Naive B cell (primary cell): ENCODE data around the gene YIF1B. TPM values are rescaled to one million over a fixed set of nuclear protein-coding genes. Genes with fewer than 3 reads are reported as not detected.

Source experiments
- ATAC-seq, 2 donors: fragments of 150-1000 bp; cut with Tn5 transposase; 2 replicates each; pipeline ENCODE4 v1.10.0; 2021; ENCODE audit warnings: low read depth in 2 of 2, mild to moderate bottlenecking in 2 of 2, moderate library complexity in 2 of 2
- DNase-seq: peaks from one replicate; pipeline ENCODE4 v3.0.0; 2022
- H3K27ac Mint-ChIP-seq, 6 donors: one replicate each; pipeline ENCODE4 v1.8.0; 2020 to 2022; ENCODE audit warnings: mild to moderate bottlenecking in 6 of 6, mixed read lengths in 6 of 6, moderate library complexity in 5 of 6, inconsistent platforms in 2 of 6
- H3K27me3 Mint-ChIP-seq, 3 donors: one replicate each; pipeline ENCODE4 v1.8.0; 2021 to 2022; ENCODE audit warnings: mixed read lengths in 3 of 3, mild to moderate bottlenecking in 1 of 3
- H3K36me3 Mint-ChIP-seq, 2 donors: one replicate each; pipeline ENCODE4 v1.8.0; 2020 to 2022; ENCODE audit warnings: mixed read lengths in 2 of 2, inconsistent platforms in 1 of 2, mild to moderate bottlenecking in 1 of 2
- H3K4me1 Mint-ChIP-seq, 3 donors: one replicate each; pipeline ENCODE4 v1.8.0; 2020 to 2022; ENCODE audit warnings: mixed read lengths in 3 of 3, inconsistent platforms in 1 of 3, mild to moderate bottlenecking in 1 of 3, moderate library complexity in 1 of 3
- H3K4me3 Mint-ChIP-seq, 8 donors: one replicate each; pipeline ENCODE4 v1.8.0; 2020 to 2022; ENCODE audit warnings: mild to moderate bottlenecking in 8 of 8, mixed read lengths in 8 of 8, moderate library complexity in 8 of 8, inconsistent platforms in 2 of 8
- H3K9me3 Mint-ChIP-seq, 7 donors: one replicate each; pipeline ENCODE4 v1.8.0; 2020 to 2022; ENCODE audit warnings: mixed read lengths in 7 of 7, mild to moderate bottlenecking in 5 of 7, inconsistent platforms in 2 of 7, moderate library complexity in 1 of 7
- polyA plus RNA-seq, 6 donors: library from polyadenylated mRNA; unstranded; fragments of 300-500 nt; fragmentation: Illumina TruSeq; gene quantifications; one replicate each; pipeline ENCODE4 v1.2.3, GENCODE V29; 2021; ENCODE audit warnings: low read depth in 6 of 6

The YIF1B gene
- polyA plus RNA-seq, 6 donors from 2014 or later, result 19.7 to 33.4 (median 23.2) TPM

DNA sequence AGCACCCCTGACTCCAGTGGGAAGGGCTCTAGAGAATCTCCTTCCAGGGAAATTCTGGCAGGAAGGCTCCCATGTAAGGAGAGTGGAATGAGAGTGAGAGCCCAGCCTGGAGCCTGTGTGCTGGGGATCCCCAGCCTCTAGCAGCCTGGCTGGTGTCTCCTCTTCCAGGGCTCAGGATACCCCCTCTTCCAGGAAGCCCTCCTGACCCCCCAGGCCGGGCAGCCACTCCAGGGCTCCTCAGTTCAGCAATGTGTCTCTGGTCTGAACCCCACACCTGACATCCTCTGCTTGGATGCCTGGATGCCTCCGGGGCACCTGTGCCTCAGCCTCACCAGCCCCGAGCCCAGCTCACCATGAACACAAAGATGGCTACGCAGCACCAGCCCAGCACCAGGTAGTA is 8.7 kb downstream of the YIF1B start:
- Mint-ChIP-seq H3K4me3 (no peak overlapping the region), H3K9me3 (peaks cover 0 to 8% (median 2%) of the 10 kb centered on the region in 7 donors), H3K36me3 (peaks cover 0 to 21% of the 10 kb centered on the region in 2 donors), H3K27ac (no peak overlapping the region), H3K4me1 (peaks cover 5 to 7% (median 5%) of the 10 kb centered on the region in 3 donors), H3K27me3 (no peaks in the 10 kb centered on the region)
- no peak for DNase-seq
- no peak for ATAC-seq

DNA sequence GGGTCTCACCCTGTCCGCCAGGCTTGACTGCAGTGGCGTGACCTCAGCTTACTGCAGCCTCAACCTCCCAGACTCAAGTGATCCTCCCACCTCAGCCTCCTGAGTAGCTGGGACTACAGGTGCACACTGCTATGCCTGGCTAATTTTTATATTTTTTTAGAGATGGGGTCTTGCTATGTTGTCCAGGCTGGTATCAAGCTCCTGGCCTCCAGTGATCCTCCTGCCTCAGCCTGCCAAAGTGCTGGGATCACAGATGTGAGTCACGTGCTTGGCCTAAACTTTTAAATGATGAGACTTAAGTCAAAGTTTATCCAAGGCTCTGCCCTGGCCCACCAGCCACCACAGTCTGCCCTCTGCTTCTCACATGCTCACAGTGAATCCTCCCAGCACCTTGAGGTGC is 9.5 kb downstream of the YIF1B start:
- peak overlapping the region in 1 of 6 donors; percentile 27 for H3K27ac Mint-ChIP-seq
- DNase-seq (no peak), ATAC-seq (no peak)
- peaks cover 3 to 7% (median 5%) of the 10 kb centered on the region in 3 donors for H3K4me1 Mint-ChIP-seq
- no peaks in the 10 kb centered on the region for H3K27me3 Mint-ChIP-seq
- peaks cover 0 to 8% (median 2%) of the 10 kb centered on the region in 7 donors for H3K9me3 Mint-ChIP-seq
- H3K4me3 Mint-ChIP-seq, result no peak overlapping the region
- peaks cover 0 to 21% of the 10 kb centered on the region in 2 donors for H3K36me3 Mint-ChIP-seq

DNA sequence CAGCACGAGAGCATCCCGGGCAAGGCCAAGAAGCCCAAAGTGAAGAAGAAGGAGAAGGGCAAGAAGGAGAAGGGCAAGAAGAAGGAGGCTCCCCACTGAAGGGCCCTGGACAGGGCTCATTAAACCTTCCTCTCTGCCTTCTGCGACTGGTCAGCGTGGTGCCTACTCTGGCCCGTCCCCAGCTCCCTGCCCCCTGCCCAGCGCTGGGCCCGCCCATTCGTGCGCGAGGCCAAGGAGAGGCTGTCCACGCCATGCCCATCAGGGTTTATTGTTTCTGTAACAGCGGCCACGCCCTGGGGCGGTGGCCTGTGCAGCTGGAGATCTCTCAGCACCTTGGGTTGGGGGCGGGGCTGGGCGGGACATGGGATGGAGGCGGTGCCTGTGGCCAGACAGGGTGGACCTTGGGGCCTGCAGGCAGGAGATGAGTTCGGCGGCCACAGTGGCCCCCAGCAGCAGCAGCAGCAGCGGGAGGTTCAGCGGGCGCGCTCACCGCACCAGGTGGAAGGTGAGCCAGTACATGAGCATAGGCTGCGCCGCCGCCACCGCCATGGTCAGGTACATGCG is 10.8 kb downstream of the YIF1B start:
- no peaks in the 10 kb centered on the region for H3K4me1 Mint-ChIP-seq
- H3K9me3 Mint-ChIP-seq, result peaks cover 0 to 4% (median 0%) of the 10 kb centered on the region in 7 donors
- ATAC-seq, result no peak
- DNase-seq, result no peak
- H3K36me3 Mint-ChIP-seq, result peaks cover 0 to 10% of the 10 kb centered on the region in 2 donors
- no peak overlapping the region for H3K4me3 Mint-ChIP-seq
- H3K27me3 Mint-ChIP-seq, result no peaks in the 10 kb centered on the region
- peak overlapping the region in 1 of 6 donors; percentile 11 for H3K27ac Mint-ChIP-seq

DNA sequence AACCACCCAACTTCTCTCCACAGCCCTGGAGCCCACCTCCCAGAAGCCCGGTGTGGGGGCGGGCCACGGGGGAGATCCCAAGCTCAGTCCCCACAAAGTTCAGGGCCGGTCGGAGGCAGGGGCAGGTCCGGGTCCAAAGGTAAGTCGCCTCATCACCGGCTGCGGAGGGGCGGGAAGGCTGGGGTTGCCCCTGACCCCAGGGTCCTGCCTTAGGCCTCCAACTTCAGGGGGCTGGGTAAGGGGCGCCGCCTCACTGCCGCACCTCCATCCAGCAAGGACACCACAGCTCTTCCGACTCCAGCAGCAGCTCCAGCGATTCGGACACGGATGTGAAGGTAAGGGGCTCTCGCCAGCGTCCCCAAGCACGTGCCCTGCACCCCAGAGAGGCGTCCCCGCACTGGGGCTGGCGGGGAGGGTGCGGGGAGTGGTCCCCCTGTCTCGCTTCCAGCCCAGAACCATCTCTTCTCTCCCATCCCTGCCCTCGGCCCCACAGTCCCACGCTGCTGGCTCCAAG is 11.3 kb downstream of the YIF1B start:
- Mint-ChIP-seq H3K4me3 (no peak overlapping the region), H3K9me3 (peaks cover 0 to 4% (median 0%) of the 10 kb centered on the region in 7 donors), H3K27ac (no peak overlapping the region), H3K36me3 (peaks cover 0 to 9% of the 10 kb centered on the region in 2 donors), H3K27me3 (no peaks in the 10 kb centered on the region), H3K4me1 (no peaks in the 10 kb centered on the region)
- DNase-seq (no peak), ATAC-seq (no peak)

DNA sequence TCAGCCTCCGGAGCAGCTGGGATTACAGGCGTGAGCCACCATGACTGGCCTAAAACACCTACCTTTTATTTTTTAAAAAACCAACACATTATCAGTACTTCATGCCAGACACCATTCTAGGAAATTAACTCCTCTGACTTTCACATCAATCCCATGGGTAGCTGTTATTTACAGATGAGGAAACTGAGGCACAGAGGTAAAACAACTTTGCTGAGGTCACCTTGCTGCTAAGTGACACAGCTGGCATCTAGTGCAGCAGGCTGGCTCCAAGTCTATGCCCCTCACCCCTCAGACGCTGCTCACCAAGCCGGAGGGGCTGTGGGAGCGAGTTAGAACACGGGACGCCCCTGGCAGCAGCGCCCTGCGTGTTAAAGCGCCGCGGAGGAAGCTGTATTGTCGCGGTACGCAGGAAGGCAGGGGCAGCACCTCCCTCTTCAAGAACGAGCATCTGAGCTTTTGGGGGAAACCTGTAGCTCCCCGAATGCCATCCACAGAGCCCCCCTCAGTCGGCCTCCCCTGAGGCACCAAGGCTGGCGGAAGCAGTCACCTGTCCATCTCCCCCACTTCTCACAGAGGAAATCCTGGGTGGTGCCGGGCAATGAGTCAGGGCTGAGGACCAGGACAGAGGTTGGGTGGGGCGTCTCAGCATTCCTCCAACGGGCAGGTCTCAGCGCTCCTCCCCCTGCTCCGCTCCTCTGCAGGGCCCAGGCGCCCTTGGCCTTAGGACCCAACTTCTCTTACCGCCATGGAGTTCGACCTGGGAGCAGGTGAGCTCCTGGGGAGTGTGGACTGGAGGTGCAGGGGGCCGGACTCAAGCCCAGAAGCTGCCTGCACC is 12.0 kb downstream of the YIF1B start, which contains the start of gene C19orf33:
Gene C19orf33, plus strand, starts transcription at position 735 of the 835 bp plus-strand sequence. Its CDS starts 11 bp downstream, at position 746.
- Mint-ChIP-seq H3K9me3 (peaks cover 0 to 4% (median 0%) of the 10 kb centered on the region in 7 donors), H3K4me3 (no peak within 1 kb of the TSS), H3K36me3 (peaks cover 0 to 9% of the 10 kb centered on the region in 2 donors), H3K27me3 (no peaks in the 10 kb centered on the region), H3K4me1 (peaks cover 0 to 2% (median 0%) of the 10 kb centered on the region in 3 donors), H3K27ac (peak within 1 kb of the TSS in 1 of 6 donors; percentile 11)
- ATAC-seq, result no peak
- DNase-seq, result no peak

DNA sequence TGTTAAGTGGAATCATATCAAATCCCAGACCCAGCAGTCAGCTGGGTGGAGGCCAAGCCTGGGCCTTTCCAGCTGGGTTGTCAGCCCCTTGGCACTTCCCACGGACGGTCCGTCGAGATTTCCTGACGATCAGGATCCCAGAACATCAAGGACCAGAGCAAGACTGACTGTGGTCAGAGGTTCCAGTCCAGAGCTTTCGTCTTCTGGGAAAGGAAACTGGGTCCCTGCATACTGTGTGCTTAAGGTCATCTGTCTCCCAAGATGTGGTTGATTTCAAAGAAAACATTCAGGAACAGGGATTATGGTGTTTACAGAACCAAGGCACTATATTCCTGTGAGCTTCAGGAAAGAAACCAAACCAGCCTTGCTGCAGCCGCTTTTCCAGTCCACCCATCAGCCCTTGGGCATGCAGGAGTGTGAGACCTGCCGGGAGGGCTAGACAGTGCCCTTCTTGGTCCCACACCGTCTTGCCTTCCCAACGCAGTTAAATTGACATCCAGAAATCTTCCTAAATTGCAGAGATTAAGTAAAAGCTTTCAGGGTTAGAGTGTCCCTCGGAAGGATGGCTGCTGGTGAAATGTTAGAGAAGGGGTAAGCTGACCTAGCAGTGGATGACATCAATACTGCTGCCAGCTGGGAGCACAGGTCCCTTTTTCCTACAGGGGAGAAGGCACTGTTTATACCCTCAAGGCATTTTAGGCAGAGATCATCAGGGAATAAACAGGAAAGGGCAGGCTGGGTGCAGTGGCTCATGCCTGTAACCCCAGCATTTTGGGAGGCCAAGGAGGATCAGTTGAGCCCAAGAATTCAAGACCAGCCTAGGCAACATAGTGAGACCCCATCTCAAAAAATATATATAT is 16.7 kb downstream of the YIF1B start:
- Mint-ChIP-seq H3K4me1 (peaks cover 0 to 2% (median 0%) of the 10 kb centered on the region in 3 donors), H3K27ac (peak overlapping the region in 1 of 6 donors; percentile 9), H3K27me3 (no peaks in the 10 kb centered on the region), H3K4me3 (no peak overlapping the region), H3K9me3 (peaks cover 0 to 4% (median 0%) of the 10 kb centered on the region in 7 donors), H3K36me3 (no peaks in the 10 kb centered on the region)
- DNase-seq (no peak), ATAC-seq (no peak)

DNA sequence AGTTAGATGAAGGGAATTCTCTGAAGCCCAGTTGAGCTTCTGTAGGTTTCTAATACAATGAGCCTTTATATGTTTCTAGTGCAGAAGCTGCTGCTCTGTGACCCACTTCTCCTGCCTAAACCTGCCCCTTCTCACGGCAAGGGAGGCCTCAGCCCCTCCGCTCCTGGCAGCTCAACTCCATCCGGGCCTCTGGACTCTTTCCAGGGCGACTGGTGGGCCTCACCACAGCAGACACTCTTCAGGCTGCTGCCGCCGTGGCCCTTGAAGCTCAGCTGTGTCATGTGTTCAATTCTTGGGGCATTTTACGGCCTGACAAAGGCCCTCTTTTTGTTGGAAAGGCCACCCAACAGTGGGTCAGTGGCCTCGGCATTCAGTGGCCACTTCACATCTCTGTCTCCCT is 21.7 kb downstream of the YIF1B start:
- Mint-ChIP-seq H3K27ac (no peak overlapping the region), H3K36me3 (peaks cover 0 to 6% of the 10 kb centered on the region in 2 donors), H3K27me3 (no peaks in the 10 kb centered on the region), H3K4me3 (no peak overlapping the region), H3K9me3 (no peaks in the 10 kb centered on the region), H3K4me1 (no peaks in the 10 kb centered on the region)
- ATAC-seq, result no peak
- no peak for DNase-seq

DNA sequence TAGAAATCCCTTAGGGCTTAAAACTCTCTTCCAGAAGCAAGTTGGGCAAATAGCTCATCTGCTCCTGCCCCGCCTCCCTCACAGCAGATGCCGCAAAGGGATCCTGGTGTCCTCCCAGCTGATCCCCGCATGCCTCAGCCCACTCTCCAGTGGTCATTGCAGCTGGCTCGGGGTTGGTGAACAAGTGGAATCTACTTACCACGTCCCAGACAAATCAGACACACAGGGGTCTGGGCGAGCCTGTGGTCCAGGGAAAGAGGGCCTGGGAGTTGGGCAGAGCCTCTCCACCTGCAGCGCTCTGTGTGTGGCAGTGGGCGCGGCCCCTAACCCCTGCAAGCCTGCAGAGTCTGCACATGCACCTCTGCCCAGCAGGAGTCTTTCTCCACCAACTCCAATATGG is 22.5 kb downstream of the YIF1B start:
- no peaks in the 10 kb centered on the region for H3K27me3 Mint-ChIP-seq
- no peak for DNase-seq
- peaks cover 0 to 6% of the 10 kb centered on the region in 2 donors for H3K36me3 Mint-ChIP-seq
- no peak overlapping the region for H3K4me3 Mint-ChIP-seq
- H3K9me3 Mint-ChIP-seq, result no peaks in the 10 kb centered on the region
- no peak overlapping the region for H3K27ac Mint-ChIP-seq
- ATAC-seq, result no peak
- H3K4me1 Mint-ChIP-seq, result no peaks in the 10 kb centered on the region

DNA sequence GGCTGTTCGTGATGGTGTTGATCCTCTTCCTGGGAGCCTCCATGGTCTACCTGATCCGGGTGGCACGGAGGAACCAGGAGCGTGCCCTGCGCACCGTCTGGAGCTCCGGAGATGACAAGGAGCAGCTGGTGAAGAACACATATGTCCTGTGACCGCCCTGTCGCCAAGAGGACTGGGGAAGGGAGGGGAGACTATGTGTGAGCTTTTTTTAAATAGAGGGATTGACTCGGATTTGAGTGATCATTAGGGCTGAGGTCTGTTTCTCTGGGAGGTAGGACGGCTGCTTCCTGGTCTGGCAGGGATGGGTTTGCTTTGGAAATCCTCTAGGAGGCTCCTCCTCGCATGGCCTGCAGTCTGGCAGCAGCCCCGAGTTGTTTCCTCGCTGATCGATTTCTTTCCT is 23.9 kb downstream of the YIF1B start:
- H3K4me3 Mint-ChIP-seq, result no peak overlapping the region
- no peaks in the 10 kb centered on the region for H3K9me3 Mint-ChIP-seq
- H3K36me3 Mint-ChIP-seq, result peaks cover 0 to 6% of the 10 kb centered on the region in 2 donors
- H3K27ac Mint-ChIP-seq, result peak overlapping the region in 1 of 6 donors; percentile 78
- H3K27me3 Mint-ChIP-seq, result no peaks in the 10 kb centered on the region
- DNase-seq (no peak), ATAC-seq (no peak)
- no peaks in the 10 kb centered on the region for H3K4me1 Mint-ChIP-seq

DNA sequence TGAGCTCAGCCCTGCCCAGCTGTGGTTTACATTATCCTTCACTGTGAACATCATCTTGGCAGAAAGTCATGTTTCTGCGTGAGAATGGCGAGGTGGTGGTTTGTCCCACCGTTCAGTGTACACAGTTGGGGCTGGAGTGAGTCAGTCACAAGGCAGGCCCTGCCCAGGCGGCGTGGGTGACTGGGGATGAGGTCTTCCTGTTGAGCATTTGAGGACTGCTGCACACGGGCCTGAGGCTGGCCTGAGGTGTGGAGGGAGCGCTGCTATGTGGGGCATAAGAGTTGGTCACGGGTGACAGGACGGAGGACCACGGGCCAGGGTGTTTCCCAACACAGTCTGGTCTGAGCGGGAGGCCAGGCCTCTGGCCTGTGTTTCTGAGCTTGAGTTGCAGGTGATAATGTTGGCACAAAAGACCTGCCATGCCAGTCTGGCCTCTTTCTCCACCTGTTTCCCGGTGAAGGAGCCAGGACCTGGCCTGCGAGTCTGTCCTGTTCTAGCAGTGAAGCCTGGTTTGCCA is 25.1 kb downstream of the YIF1B start:
- Mint-ChIP-seq H3K27me3 (no peaks in the 10 kb centered on the region), H3K4me1 (peaks cover 0 to 6% (median under 1%) of the 10 kb centered on the region in 3 donors), H3K4me3 (no peak overlapping the region), H3K9me3 (no peaks in the 10 kb centered on the region), H3K27ac (no peak overlapping the region), H3K36me3 (peaks cover 0 to 6% of the 10 kb centered on the region in 2 donors)
- ATAC-seq (no peak), DNase-seq (no peak)

DNA sequence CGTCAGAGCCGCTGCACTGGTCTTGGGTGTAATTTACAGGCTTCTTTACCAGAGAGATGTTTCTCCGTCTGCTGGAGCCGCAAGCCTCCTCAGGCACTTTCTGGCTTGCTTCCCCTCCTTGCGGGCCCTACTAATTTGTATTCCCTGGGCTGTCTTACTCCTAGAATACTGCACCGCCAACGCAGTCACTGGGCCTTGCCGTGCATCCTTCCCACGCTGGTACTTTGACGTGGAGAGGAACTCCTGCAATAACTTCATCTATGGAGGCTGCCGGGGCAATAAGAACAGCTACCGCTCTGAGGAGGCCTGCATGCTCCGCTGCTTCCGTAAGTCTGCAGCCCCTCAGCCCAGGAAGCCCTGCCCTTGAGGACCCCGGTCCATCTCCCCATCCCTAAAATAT is 25.8 kb downstream of the YIF1B start:
- no peak for ATAC-seq
- Mint-ChIP-seq H3K4me1 (peaks cover 0 to 8% (median 6%) of the 10 kb centered on the region in 3 donors), H3K27ac (no peak overlapping the region), H3K9me3 (no peaks in the 10 kb centered on the region), H3K36me3 (peaks cover 0 to 6% of the 10 kb centered on the region in 2 donors), H3K4me3 (peak overlapping the region in 1 of 8 donors; percentile 29), H3K27me3 (no peaks in the 10 kb centered on the region)
- no peak for DNase-seq

DNA sequence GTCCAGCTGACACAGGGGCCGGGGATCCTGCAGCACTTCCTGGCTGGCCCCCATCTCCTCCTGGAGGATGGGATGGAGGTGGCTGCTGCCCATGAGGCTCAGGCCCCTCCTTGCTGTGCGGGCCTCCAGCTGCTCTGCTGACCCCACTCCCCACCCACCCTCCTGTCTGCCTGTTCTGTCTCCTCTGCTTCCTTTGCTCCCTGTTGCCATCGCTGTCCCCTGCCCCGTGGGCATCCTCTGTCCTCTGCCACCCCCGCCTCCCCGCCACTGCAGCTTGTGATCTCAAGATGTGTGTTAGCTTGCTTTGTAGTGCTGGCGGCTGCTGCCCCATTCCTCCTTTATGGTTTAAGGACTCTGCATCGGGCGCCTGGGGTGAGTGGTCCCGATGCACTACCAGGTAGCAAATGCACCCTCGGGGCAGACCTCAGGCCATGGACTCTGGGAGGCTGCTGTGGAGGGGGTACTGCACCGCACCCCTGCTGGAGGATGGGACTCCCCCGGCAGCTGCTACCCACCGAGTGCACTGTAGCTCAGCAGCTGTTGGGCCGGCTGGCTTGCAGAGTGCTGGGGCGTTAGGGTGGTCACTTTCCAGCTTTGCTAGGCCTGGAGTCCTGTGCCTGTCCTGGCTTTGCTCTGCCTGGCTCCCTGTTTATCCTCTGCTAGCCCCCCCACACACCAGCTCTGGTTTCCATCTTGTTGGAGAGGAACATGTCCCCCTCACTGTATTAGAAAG is 27.5 kb downstream of the YIF1B start:
- H3K9me3 Mint-ChIP-seq, result no peaks in the 10 kb centered on the region
- H3K27me3 Mint-ChIP-seq, result no peaks in the 10 kb centered on the region
- H3K27ac Mint-ChIP-seq, result no peak overlapping the region
- peaks cover 0 to 6% of the 10 kb centered on the region in 2 donors for H3K36me3 Mint-ChIP-seq
- ATAC-seq, result no peak
- H3K4me3 Mint-ChIP-seq, result no peak overlapping the region
- peaks cover 5 to 23% (median 14%) of the 10 kb centered on the region in 3 donors for H3K4me1 Mint-ChIP-seq
- no peak for DNase-seq
